Gastrocnemius medialis (tissue), 4 donors: ENCODE measurements around the gene DNASE1L1. TPM values are rescaled to one million over a fixed set of nuclear protein-coding genes. Genes with fewer than 3 reads are reported as not detected.

Experiments
- ATAC-seq, 2 donors: fragments of 150-250 bp; one replicate each; pipeline ENCODE4 v1.9.1; 2016
- DNase-seq, 2 donors: peaks; one replicate each; pipeline ENCODE4 v3.0.0-alpha.2; 2019
- H3K27ac ChIP-seq, 4 donors: fragments of 200-600 bp; sonication (generic); 1 replicate in 1 of 4; 2 replicates in 3 of 4; pipeline ENCODE4 v1.5.1; 2016 to 2018; ENCODE audit warnings: mild to moderate bottlenecking in 2 of 4, moderate library complexity in 1 of 4
- H3K27me3 ChIP-seq, 3 donors: fragments of 200-600 bp; sonication (generic) in 2 of 3; 1 replicate in 1 of 3; 2 replicates in 2 of 3; pipeline versions ENCODE4 v1.5.1 to v1.6.0; 2016 to 2019; ENCODE audit warnings: mild to moderate bottlenecking in 1 of 3, moderate library complexity in 1 of 3
- H3K36me3 ChIP-seq, 2 donors: fragments of 200-600 bp; sonication (generic) in 1 of 2; one replicate each; pipeline ENCODE4 v1.5.1; 2017 to 2018
- H3K4me1 ChIP-seq, 2 donors: fragments of 200-600 bp; sonication (generic) in 1 of 2; one replicate each; pipeline ENCODE4 v1.5.1; 2016 to 2017; ENCODE audit warnings: mild to moderate bottlenecking in 2 of 2
- H3K4me3 ChIP-seq, 4 donors: fragments of 200-600 bp; sonication (generic) in 3 of 4; 1 replicate in 1 of 4; 2 replicates in 3 of 4; pipeline ENCODE4 v1.5.1; 2016 to 2019; ENCODE audit warnings: mild to moderate bottlenecking in 2 of 4
- H3K9me3 ChIP-seq, 3 donors: fragments of 200-600 bp; sonication (generic) in 2 of 3; 1 replicate in 1 of 3; 2 replicates in 2 of 3; pipeline ENCODE4 v1.5.1; 2016 to 2019
- POLR2A ChIP-seq, 2 donors: fragments of 450-650 bp; IDR thresholded peaks; one replicate each; pipeline ENCODE4 v1.6.1; 2017; ENCODE audit warnings: antibody characterized with exemption in 2 of 2, mild to moderate bottlenecking in 2 of 2, moderate library complexity in 2 of 2
- in situ Hi-C, 4 donors: fragments of 200-750 bp; cut with MboI; loops; one replicate each; pipeline versions ENCODE4 v1.15.0 to v1.8.0; 2017; ENCODE audit warnings: low sequenced_read_pairs in 4 of 4
- intact Hi-C: fragments of 100-400 bp; cut with DNase I; formaldehyde crosslinking; loops from one replicate; pipeline ENCODE4 v1.15.1; 2023; ENCODE audit warnings: low total_unique reads
- microRNA-seq, 2 donors: library from miRNA; unstranded; fragments of <30 nt; microRNA quantifications; one replicate each; pipeline ENCODE4, GENCODE V29; 2016; ENCODE audit warnings: borderline replicate concordance in 2 of 2
- total RNA-seq, 4 donors: library from RNA; depleted of rRNA; stranded (reverse); fragments of >200 nt; gene quantifications; one replicate each; pipeline versions ENCODE4 v1.1.0 to v1.2.3, GENCODE V29; 2016
- TF ChIP-seq, protein P1 (sequence below), 5 experiments: fragments of 450-650 bp in 3 of 5; fragments of 200-600 bp in 2 of 5; sonication (generic) in 2 of 5; IDR thresholded peaks in 4 of 5; conservative IDR thresholded peaks in 1 of 5; 1 replicate in 4 of 5; 2 replicates in 1 of 5; pipeline ENCODE4 v1.5.1; 2016 to 2019; ENCODE audit warnings: antibody characterized with exemption in 5 of 5, mild to moderate bottlenecking in 3 of 5, moderate library complexity in 3 of 5

Gene DNASE1L1
- total RNA-seq, 4 donors from 2014 or later = 88.4 to 148 (median 116) TPM

DNA sequence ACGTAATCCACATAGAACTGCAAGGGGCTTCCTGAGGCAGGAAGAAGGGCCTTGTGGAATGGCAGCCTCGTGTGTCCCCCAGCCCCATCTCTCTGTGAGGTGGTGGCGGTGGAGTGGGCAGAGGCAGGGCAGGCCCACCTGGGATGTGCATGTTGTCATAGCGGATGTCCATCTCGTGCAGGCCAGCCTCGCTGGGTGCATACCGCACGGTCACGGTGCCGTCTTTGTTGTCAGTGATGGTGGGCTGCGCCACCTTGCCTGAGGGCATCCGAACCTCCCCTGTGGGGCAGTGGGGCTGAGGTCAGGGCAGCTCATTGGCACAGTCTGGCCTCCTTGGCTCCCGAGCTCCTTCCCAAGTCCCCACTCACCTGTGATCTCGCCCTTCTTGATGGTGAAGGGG, 55.0 kb downstream of the DNASE1L1 start:
- no peaks in the 10 kb centered on the region for H3K9me3 ChIP-seq
- TF ChIP-seq, protein P1, sequence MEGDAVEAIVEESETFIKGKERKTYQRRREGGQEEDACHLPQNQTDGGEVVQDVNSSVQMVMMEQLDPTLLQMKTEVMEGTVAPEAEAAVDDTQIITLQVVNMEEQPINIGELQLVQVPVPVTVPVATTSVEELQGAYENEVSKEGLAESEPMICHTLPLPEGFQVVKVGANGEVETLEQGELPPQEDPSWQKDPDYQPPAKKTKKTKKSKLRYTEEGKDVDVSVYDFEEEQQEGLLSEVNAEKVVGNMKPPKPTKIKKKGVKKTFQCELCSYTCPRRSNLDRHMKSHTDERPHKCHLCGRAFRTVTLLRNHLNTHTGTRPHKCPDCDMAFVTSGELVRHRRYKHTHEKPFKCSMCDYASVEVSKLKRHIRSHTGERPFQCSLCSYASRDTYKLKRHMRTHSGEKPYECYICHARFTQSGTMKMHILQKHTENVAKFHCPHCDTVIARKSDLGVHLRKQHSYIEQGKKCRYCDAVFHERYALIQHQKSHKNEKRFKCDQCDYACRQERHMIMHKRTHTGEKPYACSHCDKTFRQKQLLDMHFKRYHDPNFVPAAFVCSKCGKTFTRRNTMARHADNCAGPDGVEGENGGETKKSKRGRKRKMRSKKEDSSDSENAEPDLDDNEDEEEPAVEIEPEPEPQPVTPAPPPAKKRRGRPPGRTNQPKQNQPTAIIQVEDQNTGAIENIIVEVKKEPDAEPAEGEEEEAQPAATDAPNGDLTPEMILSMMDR (IDR thresholded peaks at IDR 0.05 in 4 of 5, conservative IDR thresholded peaks at IDR 0.05 in 1 of 5) = no peak
- no peak for TF ChIP-seq POLR2A (IDR thresholded peaks at IDR 0.05)
- in situ Hi-C loops = no loop called here
- no peaks in the 10 kb centered on the region for H3K27me3 ChIP-seq
- no peaks in the 10 kb centered on the region for H3K36me3 ChIP-seq
- no peak for ATAC-seq
- no peak overlapping the region for H3K4me3 ChIP-seq
- DNase-seq = no peak
- no peak overlapping the region for H3K27ac ChIP-seq
- H3K4me1 ChIP-seq = no peaks in the 10 kb centered on the region
- intact Hi-C loops = no loop called here

DNA sequence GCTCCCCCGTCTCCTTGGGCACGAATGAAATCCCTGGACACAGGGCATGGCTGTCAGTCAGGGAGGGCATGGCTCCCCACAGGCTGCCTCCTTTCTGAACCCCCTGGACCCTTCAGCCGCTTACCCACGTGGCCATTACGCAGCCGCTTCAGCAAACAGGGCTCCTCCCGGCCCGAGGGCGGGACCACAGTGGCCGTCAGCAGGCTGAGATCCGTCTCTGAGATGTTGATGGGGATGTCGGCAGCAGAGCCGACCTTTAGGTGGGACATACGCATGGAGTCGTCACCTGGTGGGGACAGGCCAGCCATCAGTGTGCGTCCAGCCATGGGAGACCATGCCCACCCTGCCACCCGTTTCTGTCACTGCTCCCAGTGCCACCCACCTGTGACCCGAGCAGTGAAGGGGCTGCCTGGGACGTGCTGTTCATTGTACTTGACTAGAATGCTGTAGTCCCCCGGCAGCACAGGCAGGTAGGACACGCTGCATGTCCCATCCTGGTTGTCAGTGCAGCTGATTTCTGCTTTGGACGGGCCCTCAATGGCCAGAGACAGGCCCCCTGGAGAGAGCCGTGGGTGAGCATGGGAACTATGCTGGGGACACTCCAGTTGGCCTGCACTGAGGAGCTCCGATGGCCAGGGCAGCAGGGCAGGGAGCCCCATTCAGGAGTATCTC, 55.7 kb downstream of the DNASE1L1 start:
- Histone ChIP-seq H3K4me1 (no peaks in the 10 kb centered on the region), H3K36me3 (no peaks in the 10 kb centered on the region), H3K27me3 (no peaks in the 10 kb centered on the region), H3K27ac (no peak overlapping the region), H3K4me3 (no peak overlapping the region), H3K9me3 (no peaks in the 10 kb centered on the region)
- TF ChIP-seq POLR2A (IDR thresholded peaks at IDR 0.05) = no peak
- TF ChIP-seq, protein P1 (IDR thresholded peaks at IDR 0.05 in 4 of 5, conservative IDR thresholded peaks at IDR 0.05 in 1 of 5) = no peak
- intact Hi-C loops (no loop called here), in situ Hi-C loops (no loop called here)
- ATAC-seq (no peak), DNase-seq (no peak)

DNA sequence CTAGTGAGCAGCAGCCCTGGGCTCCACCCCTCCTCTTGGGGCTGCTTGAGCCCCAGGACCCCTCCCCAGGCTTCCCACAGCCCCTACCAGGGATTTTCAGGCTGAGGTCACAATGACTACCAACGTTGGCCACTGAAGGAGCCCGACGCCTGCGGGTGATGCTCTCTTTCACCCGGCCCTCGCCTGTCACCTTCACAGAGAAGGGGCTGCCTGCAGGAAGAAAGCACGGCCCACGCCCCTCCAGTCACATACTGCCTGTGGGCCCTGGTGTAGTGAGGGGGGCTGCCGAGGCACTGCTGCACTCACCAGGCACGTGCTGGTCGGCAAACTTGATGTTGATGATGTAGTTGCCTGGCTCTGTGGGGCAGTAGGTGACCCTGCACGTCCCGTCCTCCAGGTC, 56.6 kb downstream of the DNASE1L1 start:
- Histone ChIP-seq H3K27ac (no peak overlapping the region), H3K27me3 (no peaks in the 10 kb centered on the region), H3K4me1 (no peaks in the 10 kb centered on the region), H3K9me3 (no peaks in the 10 kb centered on the region), H3K36me3 (no peaks in the 10 kb centered on the region), H3K4me3 (no peak overlapping the region)
- TF ChIP-seq, protein P1 (IDR thresholded peaks at IDR 0.05 in 4 of 5, conservative IDR thresholded peaks at IDR 0.05 in 1 of 5) = no peak
- no peak for TF ChIP-seq POLR2A (IDR thresholded peaks at IDR 0.05)
- ATAC-seq (no peak), DNase-seq (no peak)
- in situ Hi-C loops = no loop called here
- intact Hi-C loops = no loop called here

DNA sequence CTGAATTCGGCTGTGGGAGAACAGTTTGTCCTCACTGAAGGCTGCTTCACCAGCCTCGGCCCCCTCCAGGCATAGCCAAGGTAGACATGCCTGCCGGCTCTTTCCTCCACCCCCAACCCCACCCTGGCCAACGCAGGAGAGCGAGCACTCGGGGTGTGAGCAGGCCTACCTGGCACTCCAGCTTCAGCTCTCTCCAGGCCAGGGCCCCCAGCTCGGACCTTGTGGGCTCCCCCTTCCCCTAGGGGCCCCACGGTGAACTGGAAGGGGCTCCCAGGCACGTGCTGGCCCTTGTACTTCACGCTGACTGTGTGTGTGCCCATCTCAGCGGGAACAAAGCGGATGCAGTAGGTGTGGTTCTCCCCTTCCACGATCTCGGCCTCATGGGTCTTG, 57.0 kb downstream of the DNASE1L1 start:
- ATAC-seq = no peak
- H3K4me1 ChIP-seq = no peaks in the 10 kb centered on the region
- TF ChIP-seq, protein P1 (IDR thresholded peaks at IDR 0.05 in 4 of 5, conservative IDR thresholded peaks at IDR 0.05 in 1 of 5) = no peak
- no peak for TF ChIP-seq POLR2A (IDR thresholded peaks at IDR 0.05)

More for the DNA sequence above, 57.0 kb downstream of the DNASE1L1 start:
- intact Hi-C loops (no loop called here), in situ Hi-C loops (no loop called here)
- Histone ChIP-seq H3K4me3 (no peak overlapping the region), H3K27me3 (no peaks in the 10 kb centered on the region), H3K36me3 (no peaks in the 10 kb centered on the region), H3K27ac (no peak overlapping the region), H3K9me3 (no peaks in the 10 kb centered on the region)
- DNase-seq = no peak

Small RNA genes lying within 50 kb of the gene (microRNA-seq; reads per million reads assigned to microRNA genes)
- gene MIR6858 = 0 reads per million in 2 donors

Other genes with a start within 250 kb of the DNASE1L1 start
- not detected for gene OPN1MW, start 226.7 kb downstream of the DNASE1L1 start, total RNA-seq
- not detected for gene OPN1MW2, start 189.5 kb downstream of the DNASE1L1 start, total RNA-seq
- gene OPN1MW3, start 151.7 kb downstream of the DNASE1L1 start, total RNA-seq = not detected
- gene TEX28, start 114.1 kb downstream of the DNASE1L1 start, total RNA-seq = not detected
- gene TKTL1, start 113.5 kb downstream of the DNASE1L1 start, total RNA-seq = under 1 TPM in 3 of 4 donors, not detected in 1; 0.09 to 0.36 (median 0.10) TPM
- gene FLNA, start 34.6 kb downstream of the DNASE1L1 start, total RNA-seq = 100 to 1,000 TPM in 1 of 4 donors, 10 to 100 TPM in 3; 23.9 to 128 (median 88.9) TPM
- 10 to 100 TPM; 36.2 to 61.5 (median 53.2) TPM for gene EMD, start 30.0 kb downstream of the DNASE1L1 start, total RNA-seq
- 1,000 to 10,000 TPM; 3,899 to 6,066 (median 5,720) TPM for gene RPL10, start 10.9 kb downstream of the DNASE1L1 start, total RNA-seq
- 10 to 100 TPM; 17.6 to 28.3 (median 20.1) TPM for gene TAFAZZIN, start 2.3 kb upstream of the DNASE1L1 start, total RNA-seq
- 10 to 100 TPM; 16.7 to 37.8 (median 26.2) TPM for gene ATP6AP1, start 19.4 kb upstream of the DNASE1L1 start, total RNA-seq
- gene GDI1, start 27.9 kb upstream of the DNASE1L1 start, total RNA-seq = 10 to 100 TPM; 19.8 to 54.5 (median 39.0) TPM
- gene FAM50A, start 34.9 kb upstream of the DNASE1L1 start, total RNA-seq = 10 to 100 TPM; 30.9 to 55.4 (median 45.3) TPM
- gene PLXNA3, start 49.0 kb upstream of the DNASE1L1 start, total RNA-seq = 10 to 100 TPM in 1 of 4 donors, 1 to 10 TPM in 3; 1.2 to 10.7 (median 2.8) TPM
- 10 to 100 TPM; 26.0 to 72.5 (median 29.3) TPM for gene LAGE3, start 70.0 kb upstream of the DNASE1L1 start, total RNA-seq
- gene UBL4A, start 77.4 kb upstream of the DNASE1L1 start, total RNA-seq = 100 to 1,000 TPM in 1 of 4 donors, 10 to 100 TPM in 3; 54.6 to 116 (median 79.8) TPM
- 10 to 100 TPM; 11.8 to 33.3 (median 21.0) TPM for gene SLC10A3, start 81.4 kb upstream of the DNASE1L1 start, total RNA-seq
- gene FAM3A, start 107.0 kb upstream of the DNASE1L1 start, total RNA-seq = 10 to 100 TPM; 28.3 to 44.5 (median 37.8) TPM
- gene G6PD, start 137.6 kb upstream of the DNASE1L1 start, total RNA-seq = 10 to 100 TPM in 1 of 4 donors, 1 to 10 TPM in 3; 1.5 to 23.9 (median 7.6) TPM
- 10 to 100 TPM in 3 of 4 donors, 1 to 10 TPM in 1; 8.8 to 17.5 (median 11.6) TPM for gene IKBKG, start 138.4 kb upstream of the DNASE1L1 start, total RNA-seq
- not detected for gene CTAG1A, start 175.9 kb upstream of the DNASE1L1 start, total RNA-seq
- gene CTAG1B, start 210.0 kb upstream of the DNASE1L1 start, total RNA-seq = not detected
- not detected for gene CTAG2, start 244.3 kb upstream of the DNASE1L1 start, total RNA-seq